Measurements from ENCODE around the gene ARPC2. TPM values are rescaled to one million over a fixed set of nuclear protein-coding genes. Genes with fewer than 3 reads are reported as not detected.

ARPC2 gene
- total and polyA plus RNA-seq, 2 of the 13 experiments (the other 11 are each of a cell fraction or from before 2014, with no cell fraction given), result 168 to 303 TPM

- TF ChIP-seq NFKB2 (CRISPR knock-in tag; IDR thresholded peaks at IDR 0.05; ENCODE audit: borderline replicate concordance), result peak; percentile 70; the same call in 1 of the 2 replicates
- TF ChIP-seq NPAS2 (CRISPR knock-in tag; IDR thresholded peaks at IDR 0.05; ENCODE audit: borderline replicate concordance), result no peak
- no peak for TF ChIP-seq MTA1 (CRISPR knock-in tag; IDR thresholded peaks at IDR 0.05; ENCODE audit: borderline replicate concordance)
- peak; percentile 59; the same call in 1 of the 2 replicates for TF ChIP-seq SALL1 (CRISPR knock-in tag; IDR thresholded peaks at IDR 0.05)
- TF ChIP-seq MXD1 (CRISPR knock-in tag; IDR thresholded peaks at IDR 0.05), result no peak
- TF ChIP-seq STAG1 (CRISPR knock-in tag; IDR thresholded peaks at IDR 0.05), result 0 out of 2 replicates have a peak, but pooled peaks have one; percentile 7
- no peak for TF ChIP-seq HOXA9 (CRISPR knock-in tag; IDR thresholded peaks at IDR 0.05; ENCODE audit: borderline replicate concordance)
- no peak for TF ChIP-seq HMG20A (CRISPR knock-in tag; IDR thresholded peaks at IDR 0.05; ENCODE audit: borderline replicate concordance)
- no peak for TF ChIP-seq CENPBD1 (CRISPR knock-in tag; IDR thresholded peaks at IDR 0.05; ENCODE audit: borderline replicate concordance, low read depth)
- no peak for TF ChIP-seq ZFP36L1 (CRISPR knock-in tag; IDR thresholded peaks at IDR 0.05)
- no peak for TF ChIP-seq ZNF510 (CRISPR knock-in tag; IDR thresholded peaks at IDR 0.05; ENCODE audit: low read depth)
- no peak for TF ChIP-seq CCDC6 (CRISPR knock-in tag; IDR thresholded peaks at IDR 0.05)
- no peak for TF ChIP-seq CBFB (CRISPR knock-in tag; IDR thresholded peaks at IDR 0.05)
- TF ChIP-seq SRSF4 (IDR thresholded peaks at IDR 0.05; ENCODE audit: low read depth, low read length, poor library complexity, severe bottlenecking), result no peak
- TF ChIP-seq ZBTB8A (CRISPR knock-in tag; IDR thresholded peaks at IDR 0.05; ENCODE audit: borderline replicate concordance, low read depth), result no peak
- no peak for TF ChIP-seq ZNF709 (CRISPR knock-in tag; IDR thresholded peaks at IDR 0.05)
- no peak for TF ChIP-seq THAP8 (CRISPR knock-in tag; IDR thresholded peaks at IDR 0.05; ENCODE audit: borderline replicate concordance)
- TF ChIP-seq PAX8 (CRISPR knock-in tag; IDR thresholded peaks at IDR 0.05; ENCODE audit: borderline replicate concordance), result no peak
- TF ChIP-seq NR2F6 (IDR thresholded peaks at IDR 0.05), result peak; percentile 35; the same call in 1 of the 2 replicates
- TF ChIP-seq NR2F6 (CRISPR knock-in tag; IDR thresholded peaks at IDR 0.05), result no peak
- TF ChIP-seq TFE3 (CRISPR knock-in tag; IDR thresholded peaks at IDR 0.05), result no peak
- TF ChIP-seq DNMT1 (CRISPR knock-in tag; IDR thresholded peaks at IDR 0.05), result no peak
- no peak for TF ChIP-seq ZFP82 (CRISPR knock-in tag; IDR thresholded peaks at IDR 0.05; ENCODE audit: borderline replicate concordance)
- TF ChIP-seq FLYWCH1 (CRISPR knock-in tag; IDR thresholded peaks at IDR 0.05), result no peak
- no peak for TF ChIP-seq POGK (CRISPR knock-in tag; conservative IDR thresholded peaks at IDR 0.05)
- no peak for TF ChIP-seq MATR3 (CRISPR knock-in tag; IDR thresholded peaks at IDR 0.05)
- TF ChIP-seq PHF8 (CRISPR knock-in tag; IDR thresholded peaks at IDR 0.05), result 0 out of 2 replicates have a peak, but pooled peaks have one; percentile 5
Observed at GRCh38 chr2:218264773-218265561, 48.0 kb downstream of the ARPC2 start (continued).
